HL-60 (cell line): ENCODE results near the gene GSTO2.

Experiments used
- DNase-seq, 2 experiments: peaks; one replicate each; pipeline ENCODE4 v3.0.0-alpha.2; 2010 to 2020; ENCODE audit warnings: low read depth in 1 of 2, low spot score in 1 of 2
- H3K27ac ChIP-seq: fragments of 250-450 bp; sonication (Bioruptor Pico); replicated peaks from 2 replicates; pipeline ENCODE4 v1.5.1; 2020; ENCODE audit warnings: mild to moderate bottlenecking, moderate library complexity
- H3K27me3 ChIP-seq: fragments of 250-450 bp; sonication (Bioruptor Pico); 2 replicates; pipeline ENCODE4 v1.5.1; 2021; ENCODE audit warnings: mild to moderate bottlenecking, moderate library complexity; ENCODE audit not compliant: insufficient read depth, poor library complexity, severe bottlenecking
- H3K4me3 ChIP-seq: replicated peaks from 2 replicates; pipeline ENCODE4 v1.5.1; 2011; ENCODE audit warnings: mild to moderate bottlenecking, control low read depth, low read length; ENCODE audit not compliant: insufficient read depth
- GABPA ChIP-seq: IDR thresholded peaks from 2 replicates; pipeline ENCODE4 v1.6.1; 2012; ENCODE audit warnings: low read depth
- POLR2AphosphoS5 ChIP-seq: IDR thresholded peaks from 2 replicates; pipeline ENCODE4 v1.6.1; 2012; ENCODE audit warnings: low read depth
- SPI1 ChIP-seq: IDR thresholded peaks from 2 replicates; pipeline ENCODE4 v1.6.1; 2012; ENCODE audit warnings: low read depth, mild to moderate bottlenecking, borderline replicate concordance
- TF ChIP-seq, protein P1 (sequence below): IDR thresholded peaks from one replicate; pipeline ENCODE4 v1.5.1; 2011; ENCODE audit warnings: low read length, control low read depth, inconsistent platforms; ENCODE audit not compliant: insufficient read depth
- TF ChIP-seq, protein P2 (sequence below): IDR thresholded peaks from 2 replicates; pipeline ENCODE4 v1.6.1; 2012; ENCODE audit warnings: low read depth; ENCODE audit not compliant: insufficient replicate concordance

GSTO2 gene

DNA sequence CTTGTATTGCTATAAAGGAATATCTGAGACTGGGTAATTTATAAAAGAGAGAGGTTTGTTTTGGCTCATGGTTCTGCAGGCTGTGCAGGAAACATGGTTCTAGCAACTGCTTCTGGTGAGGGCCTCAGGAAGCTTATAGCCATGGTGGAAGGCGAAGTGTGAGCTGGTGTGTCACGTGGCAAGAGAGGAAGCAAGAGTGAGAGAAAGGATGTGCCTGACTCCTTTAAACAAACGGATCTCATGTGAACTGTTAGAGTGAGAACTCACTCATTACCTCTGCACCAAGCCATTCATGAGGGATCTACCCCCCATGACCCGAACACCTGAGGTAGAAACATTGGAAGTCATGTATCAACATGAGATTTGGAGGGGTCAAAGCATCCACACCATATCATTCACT is 77.0 kb downstream of the GSTO2 start:
- no peak for DNase-seq
- no peaks in the 10 kb centered on the region for H3K27me3 ChIP-seq
- TF ChIP-seq POLR2AphosphoS5 (no peak), SPI1 (no peak), GABPA (no peak)
- TF ChIP-seq, protein P1, sequence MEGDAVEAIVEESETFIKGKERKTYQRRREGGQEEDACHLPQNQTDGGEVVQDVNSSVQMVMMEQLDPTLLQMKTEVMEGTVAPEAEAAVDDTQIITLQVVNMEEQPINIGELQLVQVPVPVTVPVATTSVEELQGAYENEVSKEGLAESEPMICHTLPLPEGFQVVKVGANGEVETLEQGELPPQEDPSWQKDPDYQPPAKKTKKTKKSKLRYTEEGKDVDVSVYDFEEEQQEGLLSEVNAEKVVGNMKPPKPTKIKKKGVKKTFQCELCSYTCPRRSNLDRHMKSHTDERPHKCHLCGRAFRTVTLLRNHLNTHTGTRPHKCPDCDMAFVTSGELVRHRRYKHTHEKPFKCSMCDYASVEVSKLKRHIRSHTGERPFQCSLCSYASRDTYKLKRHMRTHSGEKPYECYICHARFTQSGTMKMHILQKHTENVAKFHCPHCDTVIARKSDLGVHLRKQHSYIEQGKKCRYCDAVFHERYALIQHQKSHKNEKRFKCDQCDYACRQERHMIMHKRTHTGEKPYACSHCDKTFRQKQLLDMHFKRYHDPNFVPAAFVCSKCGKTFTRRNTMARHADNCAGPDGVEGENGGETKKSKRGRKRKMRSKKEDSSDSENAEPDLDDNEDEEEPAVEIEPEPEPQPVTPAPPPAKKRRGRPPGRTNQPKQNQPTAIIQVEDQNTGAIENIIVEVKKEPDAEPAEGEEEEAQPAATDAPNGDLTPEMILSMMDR, result no peak
- TF ChIP-seq, protein P2, sequence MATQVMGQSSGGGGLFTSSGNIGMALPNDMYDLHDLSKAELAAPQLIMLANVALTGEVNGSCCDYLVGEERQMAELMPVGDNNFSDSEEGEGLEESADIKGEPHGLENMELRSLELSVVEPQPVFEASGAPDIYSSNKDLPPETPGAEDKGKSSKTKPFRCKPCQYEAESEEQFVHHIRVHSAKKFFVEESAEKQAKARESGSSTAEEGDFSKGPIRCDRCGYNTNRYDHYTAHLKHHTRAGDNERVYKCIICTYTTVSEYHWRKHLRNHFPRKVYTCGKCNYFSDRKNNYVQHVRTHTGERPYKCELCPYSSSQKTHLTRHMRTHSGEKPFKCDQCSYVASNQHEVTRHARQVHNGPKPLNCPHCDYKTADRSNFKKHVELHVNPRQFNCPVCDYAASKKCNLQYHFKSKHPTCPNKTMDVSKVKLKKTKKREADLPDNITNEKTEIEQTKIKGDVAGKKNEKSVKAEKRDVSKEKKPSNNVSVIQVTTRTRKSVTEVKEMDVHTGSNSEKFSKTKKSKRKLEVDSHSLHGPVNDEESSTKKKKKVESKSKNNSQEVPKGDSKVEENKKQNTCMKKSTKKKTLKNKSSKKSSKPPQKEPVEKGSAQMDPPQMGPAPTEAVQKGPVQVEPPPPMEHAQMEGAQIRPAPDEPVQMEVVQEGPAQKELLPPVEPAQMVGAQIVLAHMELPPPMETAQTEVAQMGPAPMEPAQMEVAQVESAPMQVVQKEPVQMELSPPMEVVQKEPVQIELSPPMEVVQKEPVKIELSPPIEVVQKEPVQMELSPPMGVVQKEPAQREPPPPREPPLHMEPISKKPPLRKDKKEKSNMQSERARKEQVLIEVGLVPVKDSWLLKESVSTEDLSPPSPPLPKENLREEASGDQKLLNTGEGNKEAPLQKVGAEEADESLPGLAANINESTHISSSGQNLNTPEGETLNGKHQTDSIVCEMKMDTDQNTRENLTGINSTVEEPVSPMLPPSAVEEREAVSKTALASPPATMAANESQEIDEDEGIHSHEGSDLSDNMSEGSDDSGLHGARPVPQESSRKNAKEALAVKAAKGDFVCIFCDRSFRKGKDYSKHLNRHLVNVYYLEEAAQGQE, result no peak
- no peak overlapping the region for H3K27ac ChIP-seq
- no peak overlapping the region for H3K4me3 ChIP-seq

DNA sequence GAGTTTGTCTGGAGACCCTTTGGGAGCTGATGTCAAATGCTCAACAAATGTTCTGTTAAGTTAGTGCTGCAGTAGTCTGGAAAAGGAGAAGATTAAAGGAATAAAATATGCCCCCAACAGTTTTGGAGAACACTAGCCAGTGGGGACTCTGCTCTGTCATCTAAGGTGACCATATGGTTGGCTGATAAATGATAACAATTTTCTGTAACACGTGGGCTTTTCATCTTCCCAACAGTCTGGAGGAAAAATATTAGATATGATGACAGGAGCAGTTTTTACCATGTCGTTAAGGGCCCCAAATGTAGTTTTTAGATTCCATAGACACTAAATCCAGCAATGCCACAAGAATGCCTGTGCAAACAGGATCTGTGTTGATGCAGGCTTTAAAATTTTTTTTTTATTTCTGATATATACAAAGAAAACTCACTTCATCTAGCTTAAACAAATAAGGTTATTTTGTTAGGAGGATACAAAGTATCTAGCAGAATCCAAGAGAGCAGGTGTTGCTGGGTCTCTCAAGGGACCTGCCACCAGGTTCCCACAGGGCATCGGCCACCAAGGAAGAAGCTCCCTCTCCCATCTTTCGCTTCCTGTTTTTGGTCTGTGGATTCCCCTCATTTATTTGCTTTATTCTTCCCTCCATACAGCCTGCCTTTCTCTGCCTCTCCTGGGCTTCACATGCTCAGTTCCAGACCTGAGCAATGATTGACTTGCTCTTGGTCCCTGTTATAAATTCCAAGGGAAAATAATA is 78.5 kb downstream of the GSTO2 start:
- Histone ChIP-seq H3K27me3 (no peaks in the 10 kb centered on the region), H3K4me3 (no peak overlapping the region), H3K27ac (no peak overlapping the region)
- TF ChIP-seq SPI1 (no peak), GABPA (no peak), POLR2AphosphoS5 (no peak)
- TF ChIP-seq, protein P2, result no peak
- TF ChIP-seq, protein P1, result no peak
- no peak for DNase-seq

DNA sequence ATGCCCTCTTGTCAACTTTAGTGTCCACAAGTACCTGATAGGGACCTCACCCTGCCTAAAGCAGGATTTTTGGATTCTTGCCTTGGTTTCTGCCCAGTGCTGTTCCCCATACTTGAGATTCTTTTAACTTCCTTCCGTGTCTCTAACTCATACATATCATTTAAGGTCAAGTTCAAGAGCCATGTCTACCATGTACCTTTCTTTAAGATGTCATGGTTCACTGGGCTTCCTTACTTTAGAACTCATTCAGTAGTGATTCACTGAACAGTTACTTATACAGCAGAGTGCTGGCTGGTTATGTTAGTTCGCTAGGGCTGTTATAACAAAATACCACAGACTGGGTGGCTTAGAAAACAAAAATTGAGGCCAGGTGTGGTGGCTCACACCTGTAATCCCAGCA is 79.6 kb downstream of the GSTO2 start:
- DNase-seq, result no peak
- no peak overlapping the region for H3K27ac ChIP-seq
- no peaks in the 10 kb centered on the region for H3K27me3 ChIP-seq
- no peak for TF ChIP-seq GABPA
- TF ChIP-seq, protein P1, result no peak
- TF ChIP-seq SPI1, result no peak
- TF ChIP-seq, protein P2, result no peak
- TF ChIP-seq POLR2AphosphoS5, result no peak
- no peak overlapping the region for H3K4me3 ChIP-seq
